WI38 (cell line): Measurements from ENCODE around the gene KIF26A.

Experiments used
- H3K4me3 ChIP-seq: 2 replicates; pipeline ENCODE4 v1.5.1; 2011; ENCODE audit warnings: low read depth, mild to moderate bottlenecking, control low read depth, low read length
- TF ChIP-seq, protein P1 (sequence below): IDR thresholded peaks from 2 replicates; pipeline ENCODE4 v1.5.1; 2012; ENCODE audit warnings: low read depth, mild to moderate bottlenecking, control low read depth, low read length

Gene KIF26A

GRCh38 chr14:104121142-104121541, 17.2 kb upstream of the KIF26A start:
- H3K4me3 ChIP-seq: no peak overlapping the region
- TF ChIP-seq, protein P1, sequence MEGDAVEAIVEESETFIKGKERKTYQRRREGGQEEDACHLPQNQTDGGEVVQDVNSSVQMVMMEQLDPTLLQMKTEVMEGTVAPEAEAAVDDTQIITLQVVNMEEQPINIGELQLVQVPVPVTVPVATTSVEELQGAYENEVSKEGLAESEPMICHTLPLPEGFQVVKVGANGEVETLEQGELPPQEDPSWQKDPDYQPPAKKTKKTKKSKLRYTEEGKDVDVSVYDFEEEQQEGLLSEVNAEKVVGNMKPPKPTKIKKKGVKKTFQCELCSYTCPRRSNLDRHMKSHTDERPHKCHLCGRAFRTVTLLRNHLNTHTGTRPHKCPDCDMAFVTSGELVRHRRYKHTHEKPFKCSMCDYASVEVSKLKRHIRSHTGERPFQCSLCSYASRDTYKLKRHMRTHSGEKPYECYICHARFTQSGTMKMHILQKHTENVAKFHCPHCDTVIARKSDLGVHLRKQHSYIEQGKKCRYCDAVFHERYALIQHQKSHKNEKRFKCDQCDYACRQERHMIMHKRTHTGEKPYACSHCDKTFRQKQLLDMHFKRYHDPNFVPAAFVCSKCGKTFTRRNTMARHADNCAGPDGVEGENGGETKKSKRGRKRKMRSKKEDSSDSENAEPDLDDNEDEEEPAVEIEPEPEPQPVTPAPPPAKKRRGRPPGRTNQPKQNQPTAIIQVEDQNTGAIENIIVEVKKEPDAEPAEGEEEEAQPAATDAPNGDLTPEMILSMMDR: no peak

- TF ChIP-seq, protein P1: no peak
Observed at GRCh38 chr14:104123879-104124278, 14.5 kb upstream of the KIF26A start.

GRCh38 chr14:104125011-104125410, 13.4 kb upstream of the KIF26A start:
- TF ChIP-seq, protein P1: no peak
- H3K4me3 ChIP-seq: no peak overlapping the region

More at GRCh38 chr14:104123879-104124278, 14.5 kb upstream of the KIF26A start:
- H3K4me3 ChIP-seq: no peak overlapping the region

GRCh38 chr14:104126753-104127152, 11.6 kb upstream of the KIF26A start:
- TF ChIP-seq, protein P1: no peak

DNA sequence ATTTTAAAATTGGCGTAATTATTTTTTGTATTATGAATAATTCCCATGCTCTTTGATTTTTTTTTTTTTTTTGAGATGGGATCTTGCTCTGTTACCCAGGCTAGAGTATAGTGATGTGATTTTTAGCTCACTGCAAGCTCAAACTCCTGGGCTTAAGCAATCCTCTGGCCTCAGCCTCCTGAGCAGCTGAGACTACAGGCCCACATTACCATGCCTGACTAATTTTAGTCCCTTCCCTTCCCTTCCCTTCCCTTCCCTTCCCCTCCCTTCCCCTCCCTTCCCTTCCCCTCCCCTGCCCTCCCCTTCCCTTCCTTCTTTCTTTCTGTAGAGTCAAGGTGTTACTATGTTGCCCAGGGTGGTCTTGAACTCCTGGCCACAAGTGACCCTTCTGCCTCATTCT, 9.4 kb upstream of the KIF26A start:
- no peak overlapping the region for H3K4me3 ChIP-seq
- TF ChIP-seq, protein P1: no peak

More at GRCh38 chr14:104126753-104127152, 11.6 kb upstream of the KIF26A start:
- no peak overlapping the region for H3K4me3 ChIP-seq

DNA sequence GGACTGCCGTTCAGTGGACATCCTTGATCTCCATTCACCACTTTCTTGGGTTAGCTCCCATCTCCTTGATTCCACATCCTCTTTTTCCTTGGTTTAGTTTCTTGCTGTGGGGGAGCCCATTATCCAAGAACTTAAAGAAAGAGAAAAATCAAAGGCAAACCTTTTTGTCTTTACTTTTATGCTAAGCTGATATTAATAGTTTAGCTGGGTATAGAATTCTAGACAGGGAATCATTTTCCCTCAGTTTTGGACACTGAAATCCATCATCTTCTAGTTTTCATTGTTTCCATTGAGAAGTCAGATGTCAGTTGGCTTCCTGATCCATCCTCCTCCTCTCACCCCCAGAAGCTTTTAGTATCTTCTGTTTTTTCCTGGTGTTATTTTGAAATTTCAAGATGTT, 8.8 kb upstream of the KIF26A start:
- TF ChIP-seq, protein P1: no peak
- no peak overlapping the region for H3K4me3 ChIP-seq

DNA sequence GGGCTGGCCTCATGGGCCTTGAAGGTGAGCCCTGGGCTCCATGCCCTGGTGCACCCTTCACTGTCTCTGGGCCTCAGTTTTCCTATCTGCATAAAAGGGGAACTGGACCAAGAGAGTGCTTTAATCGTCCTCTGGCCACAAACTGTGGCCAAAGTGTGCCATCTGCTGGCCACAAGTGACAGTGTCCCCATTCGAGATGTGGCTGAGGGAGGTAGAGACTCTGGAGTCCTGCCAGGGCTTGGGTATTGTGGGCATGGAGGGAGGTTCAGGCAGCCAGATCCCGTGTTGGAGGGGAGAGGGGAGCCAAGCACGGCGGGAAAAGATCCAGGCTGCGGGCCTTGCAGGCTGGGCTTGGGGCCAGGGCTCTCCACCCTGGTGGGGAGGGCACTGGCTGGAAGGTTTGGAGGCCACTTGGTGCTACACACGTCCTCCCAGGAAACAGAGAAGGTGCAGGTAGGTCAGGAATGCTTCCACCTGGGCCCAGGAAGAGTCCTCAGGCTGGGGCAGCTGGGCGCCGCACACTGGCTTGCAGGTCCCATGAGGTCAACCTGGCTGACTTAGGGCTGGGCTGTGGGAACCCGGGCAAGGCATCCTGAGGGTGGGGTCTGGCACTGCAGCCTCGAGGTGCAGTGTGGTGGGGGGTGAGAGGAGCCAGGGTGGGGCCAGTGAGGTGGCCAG, 7.3 kb upstream of the KIF26A start:
- TF ChIP-seq, protein P1: peak; percentile 33
- no peak overlapping the region for H3K4me3 ChIP-seq
